Fibroblast of mammary gland (primary cell): ENCODE results near the gene GPA33.

Source experiments
- DNase-seq: peaks from one replicate; pipeline ENCODE4 v3.0.0-alpha.2; 2010; ENCODE audit warnings: low read depth
- H3K4me3 ChIP-seq: 2 replicates; pipeline ENCODE4 v1.5.1; 2011; ENCODE audit warnings: low read depth, mild to moderate bottlenecking, low read length, moderate library complexity; ENCODE audit not compliant: control insufficient read depth
- TF ChIP-seq, protein P1 (sequence below): conservative IDR thresholded peaks from 2 replicates; pipeline ENCODE4 v1.5.1; 2011; ENCODE audit warnings: low read depth, low read length, inconsistent platforms; ENCODE audit not compliant: control insufficient read depth, insufficient read depth

Gene GPA33

GRCh38 chr1:167135281-167135840 lies 45.2 kb upstream of the GPA33 start:
- no peak for DNase-seq
- no peak overlapping the region for H3K4me3 ChIP-seq
- TF ChIP-seq, protein P1, sequence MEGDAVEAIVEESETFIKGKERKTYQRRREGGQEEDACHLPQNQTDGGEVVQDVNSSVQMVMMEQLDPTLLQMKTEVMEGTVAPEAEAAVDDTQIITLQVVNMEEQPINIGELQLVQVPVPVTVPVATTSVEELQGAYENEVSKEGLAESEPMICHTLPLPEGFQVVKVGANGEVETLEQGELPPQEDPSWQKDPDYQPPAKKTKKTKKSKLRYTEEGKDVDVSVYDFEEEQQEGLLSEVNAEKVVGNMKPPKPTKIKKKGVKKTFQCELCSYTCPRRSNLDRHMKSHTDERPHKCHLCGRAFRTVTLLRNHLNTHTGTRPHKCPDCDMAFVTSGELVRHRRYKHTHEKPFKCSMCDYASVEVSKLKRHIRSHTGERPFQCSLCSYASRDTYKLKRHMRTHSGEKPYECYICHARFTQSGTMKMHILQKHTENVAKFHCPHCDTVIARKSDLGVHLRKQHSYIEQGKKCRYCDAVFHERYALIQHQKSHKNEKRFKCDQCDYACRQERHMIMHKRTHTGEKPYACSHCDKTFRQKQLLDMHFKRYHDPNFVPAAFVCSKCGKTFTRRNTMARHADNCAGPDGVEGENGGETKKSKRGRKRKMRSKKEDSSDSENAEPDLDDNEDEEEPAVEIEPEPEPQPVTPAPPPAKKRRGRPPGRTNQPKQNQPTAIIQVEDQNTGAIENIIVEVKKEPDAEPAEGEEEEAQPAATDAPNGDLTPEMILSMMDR, result no peak

DNA sequence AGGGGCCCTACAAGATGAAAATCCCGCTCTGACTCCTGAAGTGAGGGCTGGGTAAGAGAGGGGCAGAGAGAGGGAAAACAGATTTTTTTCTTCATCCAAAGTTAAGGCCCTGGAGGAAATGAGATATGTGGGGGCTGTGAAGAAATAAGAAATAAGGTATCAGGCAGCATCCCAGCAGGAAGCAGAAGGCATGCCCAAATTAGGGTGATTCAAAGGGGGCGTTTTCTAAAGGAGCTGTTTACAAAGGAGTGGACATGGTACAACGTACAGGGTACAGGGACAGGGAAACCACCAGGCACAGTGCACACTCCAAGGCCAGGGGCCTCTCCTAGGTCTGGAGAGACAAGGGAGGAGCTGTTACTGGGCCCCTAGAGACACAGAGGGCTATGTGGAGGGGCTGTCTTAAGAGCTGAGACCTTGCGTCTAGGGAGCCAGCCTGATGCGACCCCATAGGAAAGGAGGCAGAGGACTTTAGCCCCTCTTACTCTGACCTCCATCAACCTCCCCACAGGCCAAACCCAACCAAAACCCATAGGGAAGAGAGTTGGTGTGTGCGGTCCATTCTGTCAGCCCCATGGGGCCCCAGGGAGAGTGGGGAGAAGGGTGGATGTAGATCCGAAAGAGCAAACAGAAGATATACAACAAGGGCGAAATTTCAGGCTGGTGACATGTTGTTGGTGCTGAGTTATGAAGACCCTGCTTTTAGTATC lies 42.3 kb upstream of the GPA33 start:
- TF ChIP-seq, protein P1, result no peak

GRCh38 chr1:167130829-167131510 lies 40.8 kb upstream of the GPA33 start:
- TF ChIP-seq, protein P1, result no peak
- DNase-seq, result no peak
- no peak overlapping the region for H3K4me3 ChIP-seq

More for the DNA sequence above, 42.3 kb upstream of the GPA33 start:
- DNase-seq, result no peak
- no peak overlapping the region for H3K4me3 ChIP-seq

DNA sequence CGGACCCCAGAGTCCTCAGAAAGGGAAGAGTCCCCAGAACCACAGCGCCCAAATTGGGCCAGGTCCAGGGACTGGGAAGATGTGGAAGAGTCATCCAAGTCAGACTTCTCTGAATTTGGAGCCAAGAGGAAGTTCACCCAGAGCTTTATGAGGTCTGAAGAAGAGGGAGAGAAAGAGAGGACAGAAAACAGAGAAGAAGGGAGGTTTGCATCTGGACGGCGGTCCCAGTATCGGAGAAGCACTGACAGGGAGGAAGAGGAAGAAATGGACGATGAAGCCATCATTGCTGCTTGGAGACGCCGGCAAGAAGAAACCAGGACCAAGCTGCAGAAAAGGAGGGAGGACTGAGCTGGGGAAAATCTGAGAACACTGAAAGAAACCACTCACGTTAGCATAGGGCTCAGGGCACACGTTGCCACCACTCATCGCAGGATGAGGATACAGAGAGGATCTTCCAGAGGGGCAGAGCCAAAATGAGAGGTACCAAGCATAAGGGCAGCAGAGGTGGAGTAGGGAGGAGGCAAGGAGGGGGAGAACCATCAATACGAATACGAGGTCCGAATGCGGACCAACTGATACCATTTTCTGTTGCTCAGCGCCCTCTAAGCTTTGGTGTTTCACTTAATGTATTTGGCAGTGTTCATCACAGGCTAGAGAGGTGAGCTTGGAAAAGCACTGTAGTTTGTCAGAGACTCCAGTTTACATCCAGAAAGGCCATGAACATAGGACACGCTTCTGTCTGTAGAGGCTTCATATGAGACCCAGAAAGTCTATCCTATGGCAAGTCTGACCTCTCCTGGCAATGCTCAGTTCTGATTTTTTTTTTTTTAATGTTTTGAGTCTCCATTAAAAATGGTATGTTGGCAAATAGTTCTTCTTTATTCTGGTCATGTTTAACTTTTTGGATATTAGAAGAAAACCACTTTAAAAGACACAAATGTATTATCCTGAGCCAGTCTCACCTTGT lies 38.4 kb upstream of the GPA33 start:
- DNase-seq, result no peak
- TF ChIP-seq, protein P1, result no peak
- no peak overlapping the region for H3K4me3 ChIP-seq

DNA sequence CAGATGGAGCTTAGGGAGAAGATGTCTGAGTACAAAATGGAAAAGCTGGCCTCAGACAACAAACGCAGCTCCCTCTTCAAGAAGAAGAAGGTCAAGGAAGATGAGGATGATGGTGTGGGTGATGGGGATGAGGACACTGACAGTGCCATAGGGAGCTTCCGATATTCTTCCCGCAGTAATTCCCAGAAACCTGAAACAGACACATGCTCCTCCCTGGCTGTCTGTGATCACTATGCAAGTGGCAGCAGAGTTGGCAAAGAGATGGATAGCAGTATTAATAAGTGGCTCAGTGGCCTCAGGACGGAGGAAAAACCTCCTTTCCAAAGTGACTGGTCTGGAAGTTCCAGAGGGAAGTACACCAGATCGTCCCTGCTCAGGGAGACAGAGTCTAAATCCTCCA lies 37.5 kb upstream of the GPA33 start:
- H3K4me3 ChIP-seq, result no peak overlapping the region
- TF ChIP-seq, protein P1, result no peak
- DNase-seq, result no peak

DNA sequence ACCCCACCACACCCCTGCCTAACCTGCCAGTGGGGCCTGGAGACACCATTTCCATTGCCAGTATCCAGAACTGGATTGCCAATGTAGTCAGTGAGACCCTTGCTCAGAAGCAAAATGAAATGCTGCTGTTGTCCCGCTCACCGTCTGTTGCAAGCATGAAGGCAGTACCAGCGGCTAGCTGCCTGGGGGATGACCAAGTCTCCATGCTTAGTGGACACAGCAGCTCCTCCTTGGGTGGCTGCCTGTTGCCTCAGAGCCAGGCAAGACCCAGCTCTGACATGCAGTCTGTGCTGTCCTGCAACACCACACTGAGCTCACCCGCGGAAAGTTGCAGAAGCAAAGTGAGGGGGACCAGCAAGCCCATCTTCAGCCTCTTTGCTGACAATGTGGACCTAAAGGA lies 37.1 kb upstream of the GPA33 start:
- DNase-seq, result no peak
- TF ChIP-seq, protein P1, result no peak
- no peak overlapping the region for H3K4me3 ChIP-seq
